22Rv1 (cell line): Measurements from ENCODE around the gene OR10H4.

Source experiments
- H3K27ac ChIP-seq: fragments of 450-650 bp; 2 replicates; pipeline ENCODE4 v1.5.1; 2017
- CTCF ChIP-seq: fragments of 450-650 bp; IDR thresholded peaks from 2 replicates; pipeline ENCODE4 v1.5.1; 2017; ENCODE audit warnings: mild to moderate bottlenecking
- ZFX ChIP-seq: fragments of 450-650 bp; IDR thresholded peaks from 2 replicates; pipeline ENCODE4 v1.6.1; 2017; ENCODE audit warnings: antibody characterized with exemption, borderline replicate concordance

Gene OR10H4

GRCh38 chr19:15934332-15935078, 14.3 kb upstream of the OR10H4 start, which contains the start of gene CYP4F11:
TSS of gene CYP4F11 (minus strand) at chr19:15934529. CDS start at chr19:15934408, 121 bp downstream.
- TF ChIP-seq ZFX, result no peak
- no peak for TF ChIP-seq CTCF
- H3K27ac ChIP-seq, result no peak within 1 kb of the TSS

GRCh38 chr19:15935167-15935702, 13.6 kb upstream of the OR10H4 start:
- H3K27ac ChIP-seq, result no peak overlapping the region
- no peak for TF ChIP-seq ZFX
- TF ChIP-seq CTCF, result no peak

GRCh38 chr19:15936173-15936572, 12.6 kb upstream of the OR10H4 start:
- no peak for TF ChIP-seq ZFX
- TF ChIP-seq CTCF, result no peak
- H3K27ac ChIP-seq, result no peak overlapping the region

GRCh38 chr19:15936950-15937349, 11.9 kb upstream of the OR10H4 start:
- H3K27ac ChIP-seq, result no peak overlapping the region
- no peak for TF ChIP-seq CTCF
- TF ChIP-seq ZFX, result no peak

- no peak for TF ChIP-seq ZFX
- no peak for TF ChIP-seq CTCF
- no peak overlapping the region for H3K27ac ChIP-seq
These were observed 11.0 kb upstream of the OR10H4 start for GRCh38 chr19:15937771-15938170.

- no peak for TF ChIP-seq CTCF
- no peak for TF ChIP-seq ZFX
- H3K27ac ChIP-seq, result no peak overlapping the region
These were observed 4.4 kb upstream of the OR10H4 start for GRCh38 chr19:15944401-15944800.

GRCh38 chr19:15945301-15945700, 3.5 kb upstream of the OR10H4 start:
- TF ChIP-seq CTCF (no peak), ZFX (no peak)
- no peak overlapping the region for H3K27ac ChIP-seq
